Nephron (organoid): ENCODE results near the gene CAMK2D.

Experiments
- H3K27ac Mint-ChIP-seq, 3 experiments: 2 replicates each; pipeline ENCODE4 v1.8.0; 2020; ENCODE audit warnings: mixed read lengths in 3 of 3, mild to moderate bottlenecking in 2 of 3, moderate library complexity in 1 of 3
- H3K27me3 Mint-ChIP-seq: 2 replicates; pipeline ENCODE4 v1.8.0; 2021; ENCODE audit warnings: low read depth, mild to moderate bottlenecking, moderate library complexity, mixed read lengths
- H3K36me3 Mint-ChIP-seq: 2 replicates; pipeline ENCODE4 v1.8.0; 2020; ENCODE audit warnings: low read depth, mixed read lengths
- H3K4me1 Mint-ChIP-seq: 2 replicates; pipeline ENCODE4 v1.8.0; 2020; ENCODE audit warnings: mixed read lengths
- H3K4me3 Mint-ChIP-seq, 3 experiments: 2 replicates each; pipeline ENCODE4 v1.8.0; 2020; ENCODE audit warnings: mild to moderate bottlenecking in 3 of 3, mixed read lengths in 3 of 3, moderate library complexity in 2 of 3
- H3K9me3 Mint-ChIP-seq: 2 replicates; pipeline ENCODE4 v1.8.0; 2020; ENCODE audit warnings: mixed read lengths
- TF ChIP-seq, protein P1 (sequence below), 3 experiments: fragments of 200-600 bp; sonication (generic); IDR thresholded peaks; one replicate each; pipeline ENCODE4 v1.5.0; 2021; ENCODE audit warnings: antibody characterized with exemption in 3 of 3; ENCODE audit not compliant: unreplicated experiment in 3 of 3

CAMK2D gene

DNA sequence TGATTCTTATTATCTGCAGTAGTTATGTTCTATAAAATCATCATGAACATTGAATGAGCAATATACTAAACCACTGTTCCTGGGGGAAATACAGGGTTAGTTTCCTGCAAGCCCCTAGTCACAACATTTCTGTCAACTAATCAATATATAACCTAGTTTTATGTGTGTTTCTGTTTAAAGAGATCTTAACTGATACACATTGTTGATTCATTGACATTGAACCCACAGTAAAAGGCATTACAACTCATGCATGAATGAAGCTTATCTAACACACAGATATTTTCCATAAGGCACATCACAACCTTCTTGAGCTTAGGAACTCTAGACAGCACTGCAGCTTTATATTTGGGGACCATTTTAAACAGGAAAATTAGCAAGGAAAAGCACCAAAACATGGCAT lies 134.2 kb downstream of the CAMK2D start:
- Mint-ChIP-seq H3K27me3 (no peaks in the 10 kb centered on the region), H3K4me3 (no peak overlapping the region), H3K36me3 (peaks cover 9% of the 10 kb centered on the region)

DNA sequence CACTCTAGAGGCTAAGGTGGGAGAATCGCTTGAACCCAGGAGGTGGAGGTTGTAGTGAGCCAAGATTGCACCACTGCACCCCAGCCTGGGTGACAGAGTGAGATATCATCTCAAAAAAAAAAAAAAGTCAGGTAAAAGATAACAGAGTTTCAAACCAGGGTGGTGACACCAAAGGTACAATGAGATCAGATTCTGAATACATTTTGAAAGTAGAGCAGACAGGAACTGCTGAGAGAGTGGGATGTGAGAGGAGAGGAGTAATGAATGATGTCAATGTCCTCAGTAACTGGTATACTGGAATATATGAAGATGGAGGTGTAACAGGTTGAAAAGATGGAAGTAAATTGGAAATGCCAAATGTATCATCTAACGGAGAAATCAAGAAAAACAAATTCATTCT lies 135.6 kb downstream of the CAMK2D start:
- peaks cover 4% of the 10 kb centered on the region for H3K4me1 Mint-ChIP-seq
- H3K36me3 Mint-ChIP-seq = peaks cover 9% of the 10 kb centered on the region
- no peaks in the 10 kb centered on the region for H3K27me3 Mint-ChIP-seq
- no peak overlapping the region for H3K4me3 Mint-ChIP-seq
- TF ChIP-seq, protein P1, sequence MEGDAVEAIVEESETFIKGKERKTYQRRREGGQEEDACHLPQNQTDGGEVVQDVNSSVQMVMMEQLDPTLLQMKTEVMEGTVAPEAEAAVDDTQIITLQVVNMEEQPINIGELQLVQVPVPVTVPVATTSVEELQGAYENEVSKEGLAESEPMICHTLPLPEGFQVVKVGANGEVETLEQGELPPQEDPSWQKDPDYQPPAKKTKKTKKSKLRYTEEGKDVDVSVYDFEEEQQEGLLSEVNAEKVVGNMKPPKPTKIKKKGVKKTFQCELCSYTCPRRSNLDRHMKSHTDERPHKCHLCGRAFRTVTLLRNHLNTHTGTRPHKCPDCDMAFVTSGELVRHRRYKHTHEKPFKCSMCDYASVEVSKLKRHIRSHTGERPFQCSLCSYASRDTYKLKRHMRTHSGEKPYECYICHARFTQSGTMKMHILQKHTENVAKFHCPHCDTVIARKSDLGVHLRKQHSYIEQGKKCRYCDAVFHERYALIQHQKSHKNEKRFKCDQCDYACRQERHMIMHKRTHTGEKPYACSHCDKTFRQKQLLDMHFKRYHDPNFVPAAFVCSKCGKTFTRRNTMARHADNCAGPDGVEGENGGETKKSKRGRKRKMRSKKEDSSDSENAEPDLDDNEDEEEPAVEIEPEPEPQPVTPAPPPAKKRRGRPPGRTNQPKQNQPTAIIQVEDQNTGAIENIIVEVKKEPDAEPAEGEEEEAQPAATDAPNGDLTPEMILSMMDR (IDR thresholded peaks at IDR 0.05; ENCODE audit: unreplicated experiment in 3 of 3) = no peak
- H3K9me3 Mint-ChIP-seq = no peaks in the 10 kb centered on the region
- no peak overlapping the region for H3K27ac Mint-ChIP-seq

More for the DNA sequence above, 134.2 kb downstream of the CAMK2D start:
- peaks cover 4% of the 10 kb centered on the region for H3K4me1 Mint-ChIP-seq
- H3K27ac Mint-ChIP-seq = peak overlapping the region in 1 of 3 experiments; percentile 29
- no peaks in the 10 kb centered on the region for H3K9me3 Mint-ChIP-seq
- TF ChIP-seq, protein P1 (IDR thresholded peaks at IDR 0.05; ENCODE audit: unreplicated experiment in 3 of 3) = no peak

DNA sequence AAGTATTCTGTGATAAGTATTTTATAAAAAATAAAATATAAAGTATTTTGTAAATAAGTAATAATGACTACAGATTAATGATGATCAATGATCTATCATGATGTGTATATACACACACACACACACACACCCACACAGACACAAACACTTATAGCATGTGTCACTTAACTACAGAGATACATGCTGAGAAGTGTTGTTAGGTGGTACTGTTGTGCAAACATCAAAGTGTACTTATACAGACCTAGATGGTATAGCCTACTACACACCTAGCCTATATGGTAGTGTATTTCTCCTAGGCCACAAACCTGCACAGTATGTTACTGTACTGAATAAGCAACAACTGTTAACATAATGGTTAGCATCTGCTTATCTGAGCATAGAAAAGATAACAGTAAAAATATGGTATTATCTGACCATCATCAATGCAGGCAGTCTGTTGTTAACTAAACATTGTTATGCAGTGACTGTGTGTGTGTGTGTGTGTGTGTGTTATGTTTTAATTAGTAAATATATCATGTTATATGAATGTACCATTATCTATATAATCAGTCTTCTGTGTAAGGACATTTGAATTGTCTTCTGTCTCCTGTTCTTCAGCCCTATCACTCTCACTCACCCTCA lies 138.2 kb downstream of the CAMK2D start:
- Mint-ChIP-seq H3K27me3 (no peaks in the 10 kb centered on the region), H3K4me1 (no peaks in the 10 kb centered on the region), H3K4me3 (no peak overlapping the region), H3K36me3 (peaks cover 9% of the 10 kb centered on the region), H3K27ac (no peak overlapping the region), H3K9me3 (no peaks in the 10 kb centered on the region)
- TF ChIP-seq, protein P1 (IDR thresholded peaks at IDR 0.05; ENCODE audit: unreplicated experiment in 3 of 3) = no peak

DNA sequence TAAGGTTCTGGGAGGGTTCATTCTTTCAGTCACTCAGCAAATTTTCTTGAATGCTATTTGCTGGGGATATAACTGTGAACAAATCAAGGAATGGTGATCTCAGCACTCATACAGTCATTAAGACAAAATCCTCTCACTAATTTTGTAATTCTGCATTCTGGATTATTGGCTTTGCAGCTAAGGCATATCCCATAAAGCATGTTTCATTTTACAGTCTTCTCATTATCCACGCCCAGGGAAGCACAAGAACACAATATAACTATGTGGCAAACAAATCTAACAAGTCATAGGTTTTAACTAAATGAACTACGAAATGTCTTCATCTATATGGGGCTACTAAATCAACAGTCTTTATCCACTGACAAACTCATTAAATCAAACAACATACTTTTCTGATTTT lies 139.9 kb downstream of the CAMK2D start:
- Mint-ChIP-seq H3K4me1 (no peaks in the 10 kb centered on the region), H3K9me3 (no peaks in the 10 kb centered on the region), H3K36me3 (peaks cover 9% of the 10 kb centered on the region), H3K27me3 (no peaks in the 10 kb centered on the region), H3K27ac (no peak overlapping the region), H3K4me3 (no peak overlapping the region)
- TF ChIP-seq, protein P1 (IDR thresholded peaks at IDR 0.05; ENCODE audit: unreplicated experiment in 3 of 3) = no peak

DNA sequence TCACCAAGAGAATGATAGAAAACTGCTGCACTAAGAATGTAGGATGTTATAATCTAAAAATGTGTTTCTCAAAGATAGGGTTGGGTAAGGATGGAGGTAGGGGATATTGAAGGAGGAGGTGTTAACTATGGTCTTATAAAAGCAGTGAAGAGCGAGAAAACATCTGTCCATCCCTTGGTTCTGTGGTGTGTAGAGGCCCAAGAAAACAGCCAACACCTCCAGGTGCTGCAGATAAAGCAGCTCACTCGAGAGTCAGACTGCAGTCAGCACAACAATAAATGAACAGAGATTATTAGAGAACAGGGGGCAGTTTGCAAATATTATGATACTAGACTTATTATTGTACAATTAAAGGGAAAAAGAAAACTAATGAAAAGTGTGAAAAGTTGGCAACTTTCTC lies 141.5 kb downstream of the CAMK2D start:
- no peaks in the 10 kb centered on the region for H3K9me3 Mint-ChIP-seq
- no peak overlapping the region for H3K27ac Mint-ChIP-seq
- TF ChIP-seq, protein P1 (IDR thresholded peaks at IDR 0.05; ENCODE audit: unreplicated experiment in 3 of 3) = no peak
- no peaks in the 10 kb centered on the region for H3K4me1 Mint-ChIP-seq
- H3K27me3 Mint-ChIP-seq = no peaks in the 10 kb centered on the region
- no peaks in the 10 kb centered on the region for H3K36me3 Mint-ChIP-seq
- H3K4me3 Mint-ChIP-seq = no peak overlapping the region

DNA sequence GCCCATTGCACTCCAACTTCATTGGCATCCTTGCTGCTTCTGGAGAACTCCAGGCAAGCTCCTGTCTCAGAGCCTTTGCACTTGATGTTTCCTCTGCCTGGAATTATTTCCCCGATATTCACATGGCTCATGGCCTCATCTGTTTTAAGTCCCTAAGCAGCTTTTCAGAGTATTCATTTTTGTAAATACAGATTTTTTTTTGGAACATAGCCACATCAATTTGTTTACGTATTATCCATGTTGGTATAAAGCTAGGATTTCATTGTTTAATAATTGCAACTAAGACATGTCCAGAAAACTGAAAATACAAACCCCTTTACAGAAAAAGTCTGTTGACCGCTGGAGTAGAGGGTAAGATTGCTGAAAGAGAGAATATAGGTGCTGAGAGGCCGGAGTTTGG lies 142.0 kb downstream of the CAMK2D start:
- no peaks in the 10 kb centered on the region for H3K36me3 Mint-ChIP-seq

More for the DNA sequence above, 142.0 kb downstream of the CAMK2D start:
- Mint-ChIP-seq H3K27ac (no peak overlapping the region), H3K27me3 (no peaks in the 10 kb centered on the region), H3K9me3 (no peaks in the 10 kb centered on the region), H3K4me3 (no peak overlapping the region), H3K4me1 (no peaks in the 10 kb centered on the region)
- TF ChIP-seq, protein P1 (IDR thresholded peaks at IDR 0.05; ENCODE audit: unreplicated experiment in 3 of 3) = no peak
